Stimulated activated naive CD8-positive, alpha-beta T cell treated with anti-CD3 and anti-CD28 coated beads, Interleukin-15, Interleukin-2, amounts not matched to agents 100 ng/mL and 50 ng/mL, for 24 hours (primary cell): Measurements from ENCODE around the gene ZDHHC15.
"Not testable (repeated sequence)": the region's sequence is repeated elsewhere in the genome, so short reads cannot be mapped to it uniquely, and the experiment has no call there.

ENCODE experiments used
- H3K27ac Mint-ChIP-seq: one replicate; pipeline ENCODE4 v1.8.0; 2021; ENCODE audit warnings: mild to moderate bottlenecking, mixed read lengths
- H3K27me3 Mint-ChIP-seq: one replicate; pipeline ENCODE4 v1.8.0; 2021; ENCODE audit warnings: mixed read lengths
- H3K36me3 Mint-ChIP-seq: one replicate; pipeline ENCODE4 v1.8.0; 2021; ENCODE audit warnings: low read depth, mixed read lengths
- H3K4me1 Mint-ChIP-seq: one replicate; pipeline ENCODE4 v1.8.0; 2021; ENCODE audit warnings: low read depth, mixed read lengths
- H3K4me3 Mint-ChIP-seq: one replicate; pipeline ENCODE4 v1.8.0; 2021; ENCODE audit warnings: mild to moderate bottlenecking, mixed read lengths
- H3K9me3 Mint-ChIP-seq: one replicate; pipeline ENCODE4 v1.8.0; 2021; ENCODE audit warnings: mixed read lengths

The ZDHHC15 gene, protein sequence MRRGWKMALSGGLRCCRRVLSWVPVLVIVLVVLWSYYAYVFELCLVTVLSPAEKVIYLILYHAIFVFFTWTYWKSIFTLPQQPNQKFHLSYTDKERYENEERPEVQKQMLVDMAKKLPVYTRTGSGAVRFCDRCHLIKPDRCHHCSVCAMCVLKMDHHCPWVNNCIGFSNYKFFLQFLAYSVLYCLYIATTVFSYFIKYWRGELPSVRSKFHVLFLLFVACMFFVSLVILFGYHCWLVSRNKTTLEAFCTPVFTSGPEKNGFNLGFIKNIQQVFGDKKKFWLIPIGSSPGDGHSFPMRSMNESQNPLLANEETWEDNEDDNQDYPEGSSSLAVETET

DNA sequence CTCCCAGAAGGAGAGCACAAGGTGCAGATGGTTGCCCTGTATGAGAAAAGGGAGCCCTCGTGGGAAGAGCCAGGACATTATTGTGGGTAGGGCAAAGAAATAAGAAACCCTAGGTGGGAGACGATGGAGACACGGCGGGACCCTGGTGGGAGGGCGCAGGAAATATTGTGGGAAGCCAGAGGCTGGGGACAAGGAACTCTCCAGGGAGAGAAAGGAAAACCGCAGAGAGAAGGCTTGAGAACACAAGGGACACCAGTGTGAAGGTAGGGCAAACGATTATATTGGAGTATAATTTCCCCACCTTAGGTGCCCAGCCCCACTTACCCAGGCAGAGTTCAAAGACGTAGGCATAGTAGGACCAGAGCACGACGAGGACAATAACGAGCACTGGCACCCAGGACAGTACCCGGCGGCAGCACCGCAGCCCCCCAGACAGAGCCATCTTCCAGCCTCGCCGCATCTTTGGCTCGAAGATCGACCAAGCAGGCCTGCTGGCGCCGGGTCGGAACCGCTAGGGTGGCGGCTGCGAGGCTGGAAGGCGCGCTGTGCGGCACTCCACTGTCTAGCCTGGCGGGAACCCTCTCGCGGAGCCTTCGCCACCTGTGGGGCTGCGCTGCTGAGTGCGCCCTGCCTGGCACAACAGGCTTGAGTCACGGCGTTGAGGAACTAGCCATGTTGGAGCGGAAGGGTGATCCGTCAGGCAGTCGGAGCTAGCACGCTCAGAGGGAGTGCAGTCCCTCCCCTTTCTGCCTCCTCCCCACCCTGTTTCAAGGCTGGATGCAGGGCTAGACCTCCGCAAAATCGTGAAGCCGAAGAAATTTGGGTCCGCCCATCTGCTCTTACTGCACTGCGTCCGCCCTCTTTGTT, at the start of gene ZDHHC15:
Gene ZDHHC15 (minus strand): TSS at position 473 of the 867 bp plus-strand sequence. CDS start 13 bp downstream, at position 460.
- H3K27me3 Mint-ChIP-seq, result no peaks in the 10 kb centered on the region
- H3K9me3 Mint-ChIP-seq, result no peaks in the 10 kb centered on the region
- H3K4me1 Mint-ChIP-seq, result peaks cover 14% of the 10 kb centered on the region
- no peaks in the 10 kb centered on the region for H3K36me3 Mint-ChIP-seq
- peak within 1 kb of the TSS; percentile 68 for H3K27ac Mint-ChIP-seq
- peak within 1 kb of the TSS; percentile 79 for H3K4me3 Mint-ChIP-seq

DNA sequence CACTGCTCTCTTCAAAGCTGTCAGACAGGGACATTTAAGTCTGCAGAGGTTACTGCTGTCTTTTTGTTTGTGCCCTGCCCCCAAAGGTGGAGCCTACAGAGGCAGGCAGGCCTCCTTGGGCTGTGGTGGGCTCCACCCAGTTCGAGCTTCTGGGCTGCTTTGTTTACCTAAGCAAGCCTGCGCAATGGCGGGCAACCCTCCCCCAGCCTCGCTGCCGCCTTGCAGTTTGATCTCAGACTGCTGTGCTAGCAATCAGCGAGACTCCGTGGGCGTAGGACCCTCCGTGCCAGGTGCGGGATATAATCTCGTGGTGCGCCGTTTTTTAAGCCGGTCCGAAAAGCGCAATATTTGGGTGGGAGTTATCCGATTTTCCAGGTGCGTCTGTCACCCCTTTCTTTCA, 37.7 kb upstream of the ZDHHC15 start:
- not testable (repeated sequence) for H3K4me1 Mint-ChIP-seq, H3K4me3 Mint-ChIP-seq, H3K36me3 Mint-ChIP-seq, H3K27ac Mint-ChIP-seq, H3K27me3 Mint-ChIP-seq, H3K9me3 Mint-ChIP-seq

DNA sequence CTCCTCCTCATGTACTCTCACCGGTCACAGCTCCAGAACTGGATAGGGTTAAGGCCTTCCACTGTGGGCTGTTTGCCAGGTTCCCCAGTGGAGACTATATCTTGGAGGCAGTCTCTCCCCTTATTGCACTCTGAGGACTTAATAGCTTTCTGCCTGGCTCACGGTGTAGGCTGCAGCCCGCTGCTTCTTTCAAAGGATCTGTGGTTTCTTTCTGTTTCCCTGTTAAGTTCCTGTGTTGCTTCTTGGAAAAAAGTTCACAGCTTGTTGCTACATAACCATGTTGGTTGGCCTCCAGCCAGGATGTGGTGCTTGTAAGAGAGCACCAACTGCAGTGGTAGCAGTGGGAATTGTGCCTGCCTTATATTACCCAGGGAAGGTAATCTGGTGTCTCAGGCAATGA, 24.9 kb upstream of the ZDHHC15 start:
- H3K36me3 Mint-ChIP-seq, result no peaks in the 10 kb centered on the region
- H3K27me3 Mint-ChIP-seq, result no peaks in the 10 kb centered on the region
- H3K4me3 Mint-ChIP-seq, result no peak overlapping the region
- no peaks in the 10 kb centered on the region for H3K9me3 Mint-ChIP-seq
- H3K27ac Mint-ChIP-seq, result no peak overlapping the region
- H3K4me1 Mint-ChIP-seq, result no peaks in the 10 kb centered on the region

DNA sequence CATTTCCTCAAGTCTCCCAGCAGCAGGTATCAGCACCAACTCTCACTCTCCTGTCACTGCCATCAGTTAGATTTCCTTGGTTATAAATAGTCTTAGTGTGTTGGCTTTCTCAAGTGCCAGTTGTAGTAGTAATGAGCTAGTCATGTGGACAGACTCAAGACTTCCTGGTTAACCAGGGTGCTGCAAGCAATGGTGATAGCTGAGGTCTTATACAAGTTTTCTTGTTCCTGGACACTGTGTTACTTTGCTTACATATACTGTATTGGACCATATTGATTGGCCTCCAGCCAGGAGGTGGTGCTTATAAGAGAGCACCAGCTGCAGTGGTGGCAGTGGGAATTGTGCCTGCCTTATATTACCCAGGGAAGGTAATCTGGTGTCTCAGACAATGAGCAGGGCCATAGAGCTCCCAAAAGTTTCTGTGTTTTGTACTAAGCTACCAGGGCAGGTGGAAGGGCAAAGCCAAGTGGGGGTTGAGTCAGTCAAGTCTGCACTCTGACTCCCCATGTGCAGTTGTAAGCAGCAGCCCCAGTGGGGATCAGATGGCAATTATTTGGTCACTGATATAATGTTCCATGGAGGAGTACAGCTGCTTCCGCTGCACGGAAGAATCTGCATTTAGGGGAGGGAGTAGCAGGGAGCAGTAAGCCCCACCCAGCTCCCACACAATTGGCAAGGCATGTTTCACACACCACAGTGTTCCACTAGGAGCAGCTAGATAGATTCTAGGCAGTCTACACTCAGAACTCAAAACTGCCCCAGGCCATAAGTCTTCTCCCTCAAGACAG, 24.1 kb upstream of the ZDHHC15 start:
- Mint-ChIP-seq H3K4me3 (no peak overlapping the region), H3K36me3 (no peaks in the 10 kb centered on the region), H3K27me3 (no peaks in the 10 kb centered on the region), H3K4me1 (no peaks in the 10 kb centered on the region), H3K9me3 (no peaks in the 10 kb centered on the region), H3K27ac (no peak overlapping the region)

DNA sequence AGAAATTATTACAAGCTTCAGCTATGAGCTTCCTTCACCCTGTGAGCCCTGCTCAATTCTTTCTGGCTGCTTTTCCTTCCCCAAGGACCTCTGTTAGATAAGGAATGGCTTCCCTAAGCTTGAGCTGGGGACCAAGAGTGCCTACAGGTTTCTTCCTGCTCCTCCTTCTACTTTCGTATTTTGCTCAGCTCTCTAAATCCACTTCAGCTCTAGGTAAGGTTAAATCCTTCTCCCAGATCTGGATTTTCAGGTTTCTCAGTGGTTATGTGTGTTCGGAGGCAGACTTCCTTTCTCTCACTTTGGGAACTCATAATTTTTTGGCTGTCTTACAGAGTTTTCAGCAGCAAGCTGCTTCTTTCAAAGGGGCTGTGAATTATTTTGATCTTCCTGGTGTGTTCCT, 21.9 kb upstream of the ZDHHC15 start:
- Mint-ChIP-seq H3K4me3 (no peak overlapping the region), H3K9me3 (no peaks in the 10 kb centered on the region), H3K27me3 (no peaks in the 10 kb centered on the region), H3K4me1 (no peaks in the 10 kb centered on the region), H3K36me3 (no peaks in the 10 kb centered on the region), H3K27ac (no peak overlapping the region)

DNA sequence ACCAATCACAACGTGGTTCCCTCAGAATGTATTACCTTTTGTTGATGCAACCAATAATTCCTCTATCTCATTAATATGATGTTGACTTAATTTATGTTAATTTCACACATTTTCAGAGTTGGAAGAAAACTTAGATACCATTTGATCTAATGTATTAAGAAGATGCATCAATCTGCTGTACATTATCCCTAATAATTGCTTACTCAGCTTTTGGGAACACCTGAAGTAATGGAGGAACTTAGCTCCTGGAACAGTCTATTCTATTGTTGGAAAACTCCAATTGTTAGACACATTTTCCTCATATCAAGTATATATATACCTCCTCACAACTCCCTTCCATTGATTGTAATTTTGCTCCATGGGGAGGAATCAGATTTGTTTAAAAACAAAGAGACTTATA, 38.9 kb downstream of the ZDHHC15 start:
- no peaks in the 10 kb centered on the region for H3K9me3 Mint-ChIP-seq
- H3K4me3 Mint-ChIP-seq, result no peak overlapping the region
- no peaks in the 10 kb centered on the region for H3K27me3 Mint-ChIP-seq
- H3K4me1 Mint-ChIP-seq, result no peaks in the 10 kb centered on the region
- no peaks in the 10 kb centered on the region for H3K36me3 Mint-ChIP-seq
- H3K27ac Mint-ChIP-seq, result no peak overlapping the region

DNA sequence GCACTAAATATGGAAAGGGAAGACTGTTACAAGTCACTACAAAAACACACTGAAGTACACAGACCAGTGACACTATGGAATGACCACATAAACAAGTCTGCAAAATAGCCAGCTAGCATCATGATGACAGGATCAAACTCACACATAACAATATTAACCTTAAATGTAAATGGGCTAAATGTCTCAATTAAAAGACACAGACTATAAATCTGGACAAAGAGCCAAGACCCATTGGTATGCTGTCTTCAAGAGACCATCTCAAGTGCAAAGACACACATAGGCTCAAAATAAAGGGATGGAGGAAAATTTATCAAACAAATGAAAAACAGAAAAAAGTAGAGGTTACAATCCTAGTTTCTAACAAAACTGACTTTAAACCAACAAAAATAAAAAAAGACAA, 61.1 kb downstream of the ZDHHC15 start:
- H3K27me3 Mint-ChIP-seq, H3K27ac Mint-ChIP-seq, H3K36me3 Mint-ChIP-seq, H3K4me1 Mint-ChIP-seq, H3K4me3 Mint-ChIP-seq: not testable (repeated sequence)
- H3K9me3 Mint-ChIP-seq, result peaks cover 15% of the 10 kb centered on the region

DNA sequence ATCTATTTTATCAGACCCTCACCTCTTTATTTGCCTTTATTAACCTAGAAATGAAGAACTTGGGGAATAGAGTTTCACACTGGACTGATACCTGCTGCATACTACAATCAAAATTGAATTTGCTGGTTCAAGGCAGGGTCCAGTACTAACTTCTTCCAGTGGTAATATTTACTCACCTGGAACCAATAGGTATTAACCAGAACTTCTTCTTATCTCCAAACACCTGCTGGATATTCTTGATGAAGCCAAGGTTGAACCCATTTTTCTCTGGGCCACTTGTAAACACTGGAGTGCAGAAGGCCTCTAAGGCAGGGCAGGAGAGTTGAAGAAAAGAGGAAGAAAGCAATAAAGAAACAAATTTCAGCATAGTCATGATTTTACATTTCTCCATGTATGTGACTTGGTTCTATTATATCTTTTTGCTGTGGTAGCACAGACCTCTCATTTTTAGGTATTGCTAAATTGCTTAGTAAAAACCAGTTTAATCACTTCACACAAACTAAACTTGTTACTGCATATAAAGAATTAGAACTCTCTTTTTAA, 101.1 kb downstream of the ZDHHC15 start:
- Mint-ChIP-seq H3K27ac (no peak overlapping the region), H3K4me3 (no peak overlapping the region), H3K4me1 (no peaks in the 10 kb centered on the region), H3K27me3 (no peaks in the 10 kb centered on the region), H3K36me3 (no peaks in the 10 kb centered on the region), H3K9me3 (no peaks in the 10 kb centered on the region)

DNA sequence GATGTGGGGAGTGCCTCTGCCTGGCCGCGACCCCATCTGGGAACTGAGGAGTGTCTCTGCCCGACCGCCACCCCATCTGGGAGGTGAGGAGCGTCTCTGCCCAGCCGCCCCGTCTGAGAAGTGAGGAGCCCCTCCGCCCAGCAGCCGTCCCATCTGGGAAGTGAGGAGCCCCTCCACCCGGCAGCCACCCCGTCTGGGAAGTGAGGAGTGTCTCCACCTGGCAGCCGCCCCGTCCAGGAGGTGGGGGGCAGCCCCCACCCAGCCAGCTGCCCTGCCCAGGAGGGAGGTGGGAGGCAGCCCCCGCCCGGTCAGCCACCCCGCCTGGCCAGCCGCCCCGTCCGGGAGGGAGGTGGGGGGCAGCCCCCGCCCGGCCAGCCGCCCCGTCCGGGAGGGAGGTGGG, 115.7 kb downstream of the ZDHHC15 start:
- not testable (repeated sequence) for H3K36me3 Mint-ChIP-seq, H3K27me3 Mint-ChIP-seq, H3K4me1 Mint-ChIP-seq, H3K9me3 Mint-ChIP-seq, H3K4me3 Mint-ChIP-seq, H3K27ac Mint-ChIP-seq

DNA sequence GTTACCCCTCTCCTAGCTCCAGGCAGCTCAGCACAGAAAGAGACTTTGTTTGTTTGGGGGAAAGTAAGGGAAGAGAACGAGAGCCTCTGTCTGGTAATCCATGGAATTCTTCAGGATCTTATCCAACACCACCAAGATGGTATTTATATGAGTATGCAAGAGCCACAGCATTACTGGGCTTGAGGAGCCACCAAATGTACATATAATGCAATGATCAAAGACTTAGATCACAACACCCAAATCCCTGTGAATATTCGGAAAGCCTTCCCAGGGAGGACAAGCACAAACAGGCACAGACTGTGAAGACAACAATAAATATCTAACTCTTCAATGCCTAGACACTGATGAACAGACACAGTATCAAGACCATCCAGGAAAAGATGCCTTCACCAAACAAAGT, 132.4 kb downstream of the ZDHHC15 start:
- Mint-ChIP-seq H3K27me3 (no peaks in the 10 kb centered on the region), H3K27ac (no peak overlapping the region)

DNA sequence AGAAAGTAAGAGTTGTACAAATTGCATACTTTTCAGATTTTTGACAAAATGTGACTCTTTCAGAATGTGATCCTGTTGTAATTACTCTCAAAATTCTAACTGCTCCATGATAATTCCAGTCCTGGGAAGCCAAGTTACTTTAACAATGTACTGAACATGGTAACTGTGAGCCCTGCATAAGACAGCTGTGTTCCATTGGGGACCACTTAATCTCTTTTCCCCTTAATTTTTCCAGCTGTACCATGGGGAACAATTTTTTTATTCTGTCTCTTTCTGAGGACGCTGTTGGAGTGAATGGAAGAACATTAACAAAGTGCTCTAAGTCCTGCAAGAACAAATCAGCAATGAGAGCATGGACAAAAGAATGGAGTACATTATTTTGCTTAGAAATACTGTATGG, 153.1 kb downstream of the ZDHHC15 start:
- Mint-ChIP-seq H3K36me3 (no peaks in the 10 kb centered on the region), H3K27me3 (no peaks in the 10 kb centered on the region), H3K9me3 (no peaks in the 10 kb centered on the region), H3K27ac (no peak overlapping the region), H3K4me3 (no peak overlapping the region), H3K4me1 (no peaks in the 10 kb centered on the region)

More for the DNA sequence above, 132.4 kb downstream of the ZDHHC15 start:
- H3K4me3 Mint-ChIP-seq, result no peak overlapping the region
- H3K4me1 Mint-ChIP-seq, result no peaks in the 10 kb centered on the region
- peaks cover 16% of the 10 kb centered on the region for H3K9me3 Mint-ChIP-seq
- H3K36me3 Mint-ChIP-seq, result peaks cover 6% of the 10 kb centered on the region

DNA sequence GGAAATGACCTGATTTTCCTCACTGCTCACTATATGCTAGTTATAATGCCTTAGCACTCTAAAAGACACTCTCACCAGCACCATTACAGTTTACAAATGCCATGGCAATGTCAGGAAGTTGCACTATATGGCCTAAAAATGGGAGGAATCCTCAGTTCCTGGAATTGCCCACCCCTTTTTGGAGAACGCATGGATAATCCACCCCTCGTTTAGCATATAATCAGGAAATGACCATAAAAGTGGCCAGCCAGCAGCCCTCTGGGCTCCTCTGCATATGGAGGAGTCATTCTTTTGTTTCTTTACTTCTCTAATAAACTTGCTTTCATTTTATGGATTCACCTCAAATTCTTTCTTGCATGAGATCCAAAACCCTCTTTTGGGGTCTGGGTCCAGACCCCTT, 156.0 kb downstream of the ZDHHC15 start:
- Mint-ChIP-seq H3K4me3 (no peak overlapping the region), H3K4me1 (no peaks in the 10 kb centered on the region), H3K27ac (no peak overlapping the region), H3K36me3 (peaks cover 10% of the 10 kb centered on the region), H3K9me3 (no peaks in the 10 kb centered on the region), H3K27me3 (no peaks in the 10 kb centered on the region)

DNA sequence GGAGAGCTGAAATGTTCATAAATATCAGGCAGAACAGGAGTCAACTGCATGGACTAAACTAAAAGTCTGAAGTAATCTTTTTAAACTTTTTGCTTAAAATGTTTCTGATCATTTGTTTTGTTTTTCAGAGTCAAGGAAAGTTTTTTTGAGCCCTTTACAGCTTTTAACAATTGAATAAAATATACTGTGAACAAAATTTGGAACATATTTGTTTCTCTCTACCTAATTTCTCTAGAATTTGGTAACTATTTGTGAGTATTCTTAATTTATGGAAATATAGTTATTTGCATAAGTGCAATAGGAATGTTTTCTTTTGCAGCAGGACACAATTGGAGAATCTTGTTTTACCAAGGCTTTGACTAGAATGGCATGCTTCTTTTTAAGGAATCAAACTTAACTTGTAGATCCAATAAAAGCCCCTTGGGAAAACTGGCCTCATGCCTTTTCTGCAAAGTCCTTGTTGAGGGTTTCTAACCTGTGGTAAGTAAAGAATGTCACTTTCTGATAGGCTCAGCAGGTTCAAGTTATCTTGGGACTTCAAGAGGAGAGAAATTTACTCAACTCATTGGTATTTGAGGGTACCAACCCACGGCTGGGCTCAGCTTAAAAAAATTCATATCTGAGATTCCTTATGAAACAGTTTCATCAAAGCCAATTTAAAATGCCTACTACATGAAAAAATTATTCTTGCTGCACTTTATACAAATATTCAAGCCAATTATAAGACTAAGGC, 157.4 kb downstream of the ZDHHC15 start:
- H3K27ac Mint-ChIP-seq, result no peak overlapping the region
- H3K4me3 Mint-ChIP-seq, result no peak overlapping the region
- H3K4me1 Mint-ChIP-seq, result no peaks in the 10 kb centered on the region
- peaks cover 14% of the 10 kb centered on the region for H3K36me3 Mint-ChIP-seq
- H3K27me3 Mint-ChIP-seq, result no peaks in the 10 kb centered on the region
- no peaks in the 10 kb centered on the region for H3K9me3 Mint-ChIP-seq

DNA sequence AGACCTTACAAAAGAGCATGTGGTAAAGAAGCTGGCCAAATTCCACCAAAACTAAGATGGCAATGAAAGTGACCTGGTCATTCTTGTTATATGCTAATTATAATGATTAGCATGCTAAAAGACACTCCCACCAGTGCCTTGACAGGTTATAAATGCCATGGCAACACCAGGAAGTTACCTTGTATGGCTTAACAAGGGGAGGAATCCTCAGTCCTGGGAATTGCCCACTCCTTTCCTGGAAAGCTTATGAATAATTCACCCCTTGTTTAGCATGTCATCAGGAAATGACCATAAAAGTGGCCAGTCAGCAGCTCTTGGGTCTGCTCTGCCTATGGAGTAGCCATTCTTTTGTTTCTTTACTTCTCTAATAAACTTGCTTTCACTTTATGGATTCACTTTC, 161.0 kb downstream of the ZDHHC15 start:
- H3K36me3 Mint-ChIP-seq, result peaks cover 14% of the 10 kb centered on the region
- H3K4me3 Mint-ChIP-seq, result no peak overlapping the region
- H3K9me3 Mint-ChIP-seq, result no peaks in the 10 kb centered on the region
- H3K27ac Mint-ChIP-seq, result no peak overlapping the region
- H3K4me1 Mint-ChIP-seq, result no peaks in the 10 kb centered on the region
- H3K27me3 Mint-ChIP-seq, result no peaks in the 10 kb centered on the region
